Endometrium (tissue), 2 donors: Measurements from ENCODE around the gene DNMBP.
"Not testable (repeated sequence)": the region's sequence is repeated elsewhere in the genome, so short reads cannot be mapped to it uniquely, and the experiment has no call there.

ENCODE experiments used
- FAIRE-seq: peaks from 2 replicates; lab custom pipeline; 2012; peaks lifted over from hg19 to GRCh38; lab: Jason Lieb, UNC
- donor health status: control.
- donor health status: control.

DNMBP gene

DNA sequence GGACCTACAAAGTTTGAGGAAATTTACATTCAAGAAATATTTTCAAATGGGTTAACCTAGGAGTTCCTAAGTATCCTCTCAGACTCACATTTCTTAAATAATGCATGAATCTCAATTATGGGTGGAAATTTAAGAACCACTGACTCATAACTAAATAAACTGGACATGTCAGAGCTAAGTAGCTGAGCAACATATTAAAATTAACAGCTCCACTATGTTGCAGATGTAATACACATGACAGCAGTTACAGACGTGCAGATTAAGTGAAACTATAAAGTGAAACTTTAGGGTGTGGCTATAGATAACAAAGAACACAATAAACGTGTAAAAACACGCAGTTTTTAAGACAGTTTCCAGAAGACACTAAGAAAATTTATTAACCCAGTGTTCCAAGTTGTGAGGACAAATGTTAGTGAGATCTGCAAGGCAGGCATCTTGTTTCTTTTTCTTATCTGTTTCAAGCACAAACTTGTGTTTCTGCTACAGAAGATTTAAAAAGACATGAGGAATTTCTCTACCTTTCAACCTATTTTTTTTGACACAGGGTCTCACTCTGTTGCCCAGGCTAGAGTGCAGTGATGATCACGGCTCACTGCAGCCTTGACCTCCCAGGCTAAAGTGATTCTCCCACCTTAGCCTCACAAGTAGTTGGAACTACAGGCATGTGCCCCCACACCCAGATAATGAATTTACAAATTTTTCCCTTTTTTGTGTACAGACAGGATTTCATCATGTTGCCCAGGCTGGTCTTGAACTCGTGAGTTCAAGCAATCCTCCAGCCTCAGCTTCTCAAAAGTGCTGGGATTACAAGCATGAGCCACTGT, 25.3 kb downstream of the DNMBP start:
- FAIRE-seq = peak; percentile 33

GRCh38 chr10:99983280-99983988, 26.3 kb downstream of the DNMBP start:
- FAIRE-seq = no peak

GRCh38 chr10:99982728-99983127, 27.0 kb downstream of the DNMBP start:
- FAIRE-seq = no peak

GRCh38 chr10:99981581-99982199, 28.1 kb downstream of the DNMBP start:
- no peak for FAIRE-seq

DNA sequence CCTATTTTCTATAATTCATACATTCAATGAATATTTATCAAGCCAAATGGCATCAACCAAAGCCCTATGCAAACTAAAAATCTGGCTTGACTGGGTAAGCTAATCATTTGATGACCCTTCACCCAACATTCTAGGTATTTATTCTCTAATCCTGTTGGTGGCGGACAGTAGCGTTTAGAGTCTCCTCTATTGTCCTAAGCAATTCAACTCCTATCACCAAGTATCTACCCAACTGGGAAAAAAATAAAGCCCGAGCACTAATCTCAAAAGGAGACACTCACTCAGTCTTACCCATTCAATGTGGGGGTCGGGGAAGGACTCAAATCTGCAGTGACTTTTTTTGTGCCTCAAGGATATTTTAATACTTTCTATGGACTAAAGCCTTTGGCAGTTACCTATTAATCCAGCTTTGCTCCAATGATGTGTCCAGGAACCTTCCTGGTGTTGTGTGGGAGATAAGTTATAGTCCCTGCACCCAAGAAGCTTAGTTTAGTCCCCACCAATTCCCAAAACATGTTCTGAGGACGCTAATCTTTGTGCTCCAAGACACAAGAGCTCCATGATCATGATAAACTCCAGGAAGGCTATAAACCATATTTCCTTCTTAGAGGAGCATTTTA, 30.6 kb downstream of the DNMBP start:
- no peak for FAIRE-seq

- no peak for FAIRE-seq
These were observed 31.8 kb downstream of the DNMBP start for GRCh38 chr10:99977916-99978315.

DNA sequence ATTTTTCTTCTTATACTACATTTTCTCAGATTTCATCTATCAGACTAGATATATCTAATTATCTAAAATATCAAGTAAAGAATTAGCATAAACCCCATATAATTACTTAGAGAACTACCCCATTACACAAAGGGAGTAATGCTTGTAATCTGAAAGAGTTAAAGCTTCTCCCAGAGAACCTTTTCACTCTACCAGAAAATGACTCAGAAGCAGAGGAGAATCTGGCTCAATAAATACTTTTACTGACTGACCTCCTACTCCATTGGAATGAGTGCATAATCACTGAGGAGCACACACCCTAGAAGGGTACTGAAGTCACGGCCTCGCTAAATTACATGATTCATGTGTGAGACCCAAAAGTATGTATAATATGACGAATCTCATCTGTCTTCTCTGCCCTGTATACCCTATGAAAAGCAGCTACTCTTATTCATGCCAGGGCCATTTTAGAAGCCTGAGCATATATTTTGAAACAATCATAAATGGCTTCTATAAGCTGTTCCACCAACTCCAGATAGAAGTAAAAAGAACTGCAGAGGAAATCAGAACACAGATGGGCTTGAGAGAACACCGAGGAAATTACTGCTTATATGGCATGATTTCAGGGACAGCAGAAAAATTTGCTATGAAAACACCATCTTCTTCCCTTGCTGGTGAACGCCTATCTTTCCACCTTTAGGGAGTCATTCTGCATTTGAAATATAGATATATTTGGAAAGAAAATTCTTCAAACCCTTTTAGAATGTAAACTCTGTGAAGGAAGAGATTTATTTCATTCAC, 32.7 kb downstream of the DNMBP start:
- FAIRE-seq = no peak

- peak; percentile 72 for FAIRE-seq
These were observed 33.6 kb downstream of the DNMBP start for GRCh38 chr10:99975942-99976809.

DNA sequence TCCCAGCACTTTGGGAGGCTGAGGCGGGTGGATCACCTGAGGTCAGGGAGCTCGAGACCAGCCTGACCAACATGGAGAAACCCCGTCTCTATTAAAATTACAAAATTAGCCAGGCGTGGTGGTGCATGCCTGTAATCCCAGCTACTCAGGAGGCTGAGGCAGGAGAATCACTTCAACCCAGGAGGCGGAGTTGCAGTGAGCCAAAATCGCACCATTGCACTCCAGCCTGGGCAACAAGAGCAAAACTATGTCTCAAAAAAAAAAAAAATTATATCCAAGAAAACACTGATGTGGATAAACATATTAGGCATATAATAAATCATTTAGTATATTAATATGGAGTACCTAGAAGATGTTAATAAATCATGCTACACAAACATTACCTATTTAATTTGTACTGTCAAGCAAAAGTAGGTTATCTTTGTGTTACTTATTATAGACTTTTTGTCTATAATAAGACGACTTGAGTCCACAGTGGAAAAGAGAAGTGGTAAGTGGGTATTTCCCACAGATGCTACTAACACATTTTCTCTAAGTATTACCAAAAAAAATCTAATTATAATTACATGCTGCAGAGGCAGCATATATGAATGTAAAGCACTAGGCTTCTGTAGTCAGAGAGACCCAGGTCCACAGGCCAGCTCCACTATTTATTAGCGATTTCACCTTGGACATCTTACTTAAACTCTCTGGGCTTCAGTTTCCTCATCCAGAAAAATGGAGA, 34.5 kb downstream of the DNMBP start:
- no peak for FAIRE-seq

GRCh38 chr10:99973190-99973589, 36.6 kb downstream of the DNMBP start:
- no peak for FAIRE-seq

GRCh38 chr10:99967961-99968360, 41.8 kb downstream of the DNMBP start:
- FAIRE-seq = no peak

DNA sequence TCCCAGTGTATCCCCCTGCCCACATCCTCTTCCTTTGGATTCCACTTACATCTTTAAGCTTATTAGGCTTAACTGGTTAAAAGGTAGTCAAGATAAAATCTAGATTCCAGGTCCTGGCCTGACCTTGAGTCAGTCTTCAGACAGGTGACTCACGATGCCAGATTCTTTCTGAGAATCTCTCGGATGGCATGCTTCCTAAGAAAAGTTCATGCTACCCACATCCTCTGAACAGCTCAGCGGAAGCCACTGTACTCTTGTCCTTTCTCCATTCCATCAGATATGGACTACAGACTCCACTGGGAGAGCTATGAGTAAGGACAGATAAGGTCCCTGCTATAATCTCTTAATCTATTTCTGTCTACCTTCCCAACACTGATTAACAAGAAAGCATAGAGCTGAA, 43.4 kb downstream of the DNMBP start:
- FAIRE-seq = no peak

GRCh38 chr10:99965700-99966099, 44.0 kb downstream of the DNMBP start:
- FAIRE-seq = no peak

DNA sequence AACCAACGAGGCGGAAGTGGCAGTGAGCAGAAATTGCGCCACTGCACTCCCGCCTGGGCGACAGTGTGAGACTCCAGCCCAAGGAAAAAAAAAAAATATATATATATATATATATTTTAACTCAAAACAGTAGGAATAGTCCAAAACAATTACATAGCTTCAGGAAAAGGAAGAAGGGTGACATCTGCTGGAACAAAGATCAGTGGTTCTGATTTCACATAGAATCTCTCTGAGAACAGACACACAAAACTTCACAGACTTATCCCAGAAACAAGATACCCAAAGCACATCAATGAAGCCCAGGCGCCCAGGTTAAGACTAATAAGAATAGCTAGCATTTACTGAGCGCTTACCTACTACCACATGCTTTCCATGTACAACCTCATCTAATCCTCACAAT, 45.0 kb downstream of the DNMBP start:
- FAIRE-seq = no peak

DNA sequence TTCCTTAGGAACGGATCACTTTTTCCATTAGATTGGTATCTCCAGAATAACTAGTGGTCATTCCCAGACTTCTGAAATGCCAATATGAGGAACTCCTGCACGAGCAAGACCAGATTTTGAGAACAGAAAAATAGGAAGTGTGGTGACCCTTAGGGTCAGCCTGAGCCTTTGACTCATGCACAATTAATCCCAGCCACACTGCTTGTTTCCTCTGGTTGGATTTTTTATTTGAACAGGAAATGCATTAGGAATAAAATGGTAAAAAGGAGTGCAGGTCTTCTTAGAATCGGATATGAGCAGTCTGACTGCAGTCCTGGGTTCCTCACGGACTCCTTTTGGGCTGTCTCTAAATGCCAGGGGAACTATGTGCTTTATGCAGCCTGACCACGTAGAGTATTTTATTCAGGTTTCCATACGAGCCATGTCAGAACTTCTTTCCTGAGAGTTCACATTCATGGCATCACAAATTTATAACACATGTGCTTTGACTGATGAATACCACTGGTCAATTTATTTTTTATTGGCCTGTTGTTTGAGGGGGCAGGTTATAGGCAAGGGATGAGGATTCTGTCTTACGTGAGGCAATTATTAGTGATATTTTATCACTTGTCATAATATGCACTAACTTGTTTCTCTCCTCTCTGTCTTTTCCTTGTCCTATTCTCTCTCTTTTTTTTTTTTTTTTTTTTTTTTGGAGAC, 46.1 kb downstream of the DNMBP start:
- FAIRE-seq = peak; percentile 94

- FAIRE-seq = peak; percentile 97
These were observed 50.9 kb downstream of the DNMBP start for GRCh38 chr10:99958806-99959205.

DNA sequence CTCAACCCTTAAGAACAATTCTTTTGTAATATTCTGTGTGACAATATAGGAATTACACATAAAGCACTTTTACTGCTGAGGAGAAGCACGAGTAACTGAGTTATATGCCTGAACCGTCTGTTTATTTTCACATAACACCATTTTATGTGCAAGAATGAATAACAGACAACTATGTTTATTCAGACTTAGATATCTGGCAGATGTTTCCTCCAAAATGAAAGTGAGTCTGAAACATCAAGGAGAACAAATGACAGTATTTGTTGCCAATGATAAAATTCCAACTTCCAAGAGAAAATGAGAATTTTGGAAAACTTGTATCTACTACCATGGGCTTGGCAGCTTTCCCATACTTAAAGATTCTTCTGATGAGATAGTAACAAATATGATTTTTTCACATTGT, 51.4 kb downstream of the DNMBP start:
- FAIRE-seq = no peak

- FAIRE-seq = not testable (repeated sequence)
These were observed 56.2 kb downstream of the DNMBP start for GRCh38 chr10:99953510-99953909.

- no peak for FAIRE-seq
These were observed 56.9 kb downstream of the DNMBP start for GRCh38 chr10:99952799-99953198.

DNA sequence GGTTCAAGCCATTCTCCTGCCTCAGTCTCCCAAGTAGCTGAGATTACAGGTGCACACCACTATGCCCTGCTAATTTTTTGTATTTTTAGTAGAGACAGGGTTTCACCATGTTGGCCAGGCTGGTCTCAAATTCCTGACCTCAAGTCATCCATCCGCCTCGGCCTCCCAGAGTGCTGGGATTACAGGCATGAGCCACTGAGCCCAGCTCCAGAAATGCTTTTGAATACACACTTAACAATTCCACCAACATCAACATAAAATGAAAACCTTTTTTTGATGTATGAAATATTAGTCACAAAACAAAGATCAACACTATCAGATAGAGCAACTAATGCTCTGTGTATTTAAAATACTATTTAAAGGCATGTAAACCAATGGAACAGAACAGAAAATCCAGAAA, 63.7 kb downstream of the DNMBP start:
- not testable (repeated sequence) for FAIRE-seq
